Putamen (tissue), 1 donor: ENCODE measurements around the gene PIP4K2A.

ENCODE experiments used
- DNase-seq: peaks from one replicate; pipeline ENCODE4 v3.0.0-alpha.2; 2016; ENCODE audit warnings: low spot score

The PIP4K2A gene

GRCh38 chr10:22620140-22620857 lies 94.1 kb downstream of the PIP4K2A start:
- peak; percentile 76 for DNase-seq

- DNase-seq, result no peak
These were observed 95.3 kb downstream of the PIP4K2A start for GRCh38 chr10:22619101-22619500.

GRCh38 chr10:22618078-22618785 lies 96.1 kb downstream of the PIP4K2A start:
- DNase-seq, result no peak

GRCh38 chr10:22617516-22617915 lies 96.9 kb downstream of the PIP4K2A start:
- DNase-seq, result no peak

GRCh38 chr10:22617051-22617450 lies 97.3 kb downstream of the PIP4K2A start:
- no peak for DNase-seq

GRCh38 chr10:22615819-22616499 lies 98.4 kb downstream of the PIP4K2A start:
- DNase-seq, result peak; percentile 95

GRCh38 chr10:22615101-22615500 lies 99.3 kb downstream of the PIP4K2A start:
- DNase-seq, result no peak

GRCh38 chr10:22613011-22613410 lies 101.4 kb downstream of the PIP4K2A start:
- DNase-seq, result no peak

- no peak for DNase-seq
These were observed 102.1 kb downstream of the PIP4K2A start for GRCh38 chr10:22612318-22612717.

GRCh38 chr10:22611425-22612115 lies 102.8 kb downstream of the PIP4K2A start:
- DNase-seq, result no peak

GRCh38 chr10:22610610-22611009 lies 103.8 kb downstream of the PIP4K2A start:
- DNase-seq, result no peak

- no peak for DNase-seq
These were observed 104.5 kb downstream of the PIP4K2A start for GRCh38 chr10:22609719-22610465.

- no peak for DNase-seq
These were observed 105.1 kb downstream of the PIP4K2A start for GRCh38 chr10:22609251-22609650.

GRCh38 chr10:22607261-22607660 lies 107.1 kb downstream of the PIP4K2A start:
- DNase-seq, result no peak

- DNase-seq, result no peak
These were observed 108.2 kb downstream of the PIP4K2A start for GRCh38 chr10:22606164-22606614.

- no peak for DNase-seq
These were observed 109.2 kb downstream of the PIP4K2A start for GRCh38 chr10:22605168-22605567.

- no peak for DNase-seq
These were observed 109.8 kb downstream of the PIP4K2A start for GRCh38 chr10:22604344-22605126.

- DNase-seq, result no peak
These were observed 110.8 kb downstream of the PIP4K2A start for GRCh38 chr10:22603581-22603980.

GRCh38 chr10:22601618-22602017 lies 112.8 kb downstream of the PIP4K2A start:
- no peak for DNase-seq

GRCh38 chr10:22599636-22600228 lies 114.6 kb downstream of the PIP4K2A start:
- no peak for DNase-seq
